Measurements from ENCODE around the gene UFSP2. TPM values are rescaled to one million over a fixed set of nuclear protein-coding genes. Genes with fewer than 3 reads are reported as not detected.

Gene UFSP2
- total and polyA plus RNA-seq, 2 experiments from 2014 or later, result 29.0 to 53.0 TPM

DNA sequence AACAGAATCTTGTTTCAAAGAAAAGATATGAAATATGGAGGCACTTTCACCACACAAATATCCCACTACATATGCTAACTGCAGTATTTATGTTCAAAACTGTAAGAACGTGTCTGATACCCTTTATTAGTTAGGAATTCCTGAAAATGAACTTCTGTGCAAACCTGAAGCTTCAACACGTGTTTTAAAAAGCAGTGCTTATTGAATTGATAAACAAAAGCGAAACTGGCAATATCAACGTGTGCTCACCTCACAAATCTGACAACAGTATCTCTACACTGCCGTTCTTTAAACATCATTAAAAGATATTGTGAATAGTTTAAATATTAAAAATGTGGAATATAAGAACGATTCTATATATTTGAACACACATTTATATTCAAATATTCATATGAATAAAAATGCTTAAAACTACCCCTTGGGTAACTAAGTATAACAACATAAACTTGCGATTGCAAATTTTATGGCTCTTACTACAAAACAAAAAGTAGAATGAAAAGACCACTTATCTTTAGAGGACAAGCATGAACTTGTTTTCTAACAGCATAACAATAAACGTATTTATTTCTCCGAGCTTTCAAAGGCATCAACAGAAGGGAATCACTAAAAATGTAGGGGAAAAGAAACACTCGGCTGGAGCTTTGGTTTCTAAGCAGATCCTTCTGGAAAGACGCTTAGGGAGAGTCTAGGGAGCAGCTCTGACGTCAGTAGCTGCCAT lies 30.4 kb downstream of the UFSP2 start, which contains the start of gene LRP2BP:
TSS of gene LRP2BP (minus strand) at position 687 of the 718 bp plus-strand sequence. CDS start 17,738 bp downstream, outside the sequence.
- H3K4me1 ChIP-seq (ENCODE audit: insufficient read depth), result no peaks in the 10 kb centered on the region; the same call in 1 of the 2 replicates
- peaks cover 11% of the 10 kb centered on the region for H3K4me1 Mint-ChIP-seq
- H3F3A ChIP-seq (replicated peaks; ENCODE audit: low read depth), result peaks cover 4% of the 10 kb centered on the region; the same call in 1 of the 2 replicates
- H3K9me3 Mint-ChIP-seq, result peaks cover 6% of the 10 kb centered on the region; the same call in 2 of the 3 replicates
- H3K27ac ChIP-seq (ENCODE audit: low read depth), result peak within 1 kb of the TSS; percentile 64; the same call in 1 of the 2 replicates
- peak within 1 kb of the TSS; percentile 83 for H3K4me3 Mint-ChIP-seq
- peak within 1 kb of the TSS; percentile 91 for H3K27ac Mint-ChIP-seq
- H3K36me3 Mint-ChIP-seq (ENCODE audit: low read depth), result 0 out of 3 replicates have a peak, but pooled peaks cover 4% of the 10 kb centered on the region
- H3K27me3 Mint-ChIP-seq (ENCODE audit: insufficient read depth, low read depth, poor library complexity), result peaks cover 5% of the 10 kb centered on the region
- no peaks in the 10 kb centered on the region for H4K20me1 ChIP-seq (replicated peaks; ENCODE audit: insufficient read depth)
- no peaks in the 10 kb centered on the region for H3K9me2 ChIP-seq (ENCODE audit: insufficient read depth)
- peak within 1 kb of the TSS; percentile 71 for H3K4me3 ChIP-seq
- no peaks in the 10 kb centered on the region for H3K79me2 ChIP-seq (replicated peaks; ENCODE audit: insufficient read depth)
- H2AFZ ChIP-seq, result peak within 1 kb of the TSS; percentile 88
- peaks cover 9% of the 10 kb centered on the region for H3K27me3 ChIP-seq (ENCODE audit: insufficient read depth)
- H3K4me2 ChIP-seq, result peak within 1 kb of the TSS; percentile 94
- ATAC-seq (no peak), DNase-seq (ENCODE audit: low spot score) (no peak)
- H3K36me3 ChIP-seq (ENCODE audit: insufficient read depth), result no peaks in the 10 kb centered on the region
- no peak for TF ChIP-seq STAT1 (IDR thresholded peaks at IDR 0.05; ENCODE audit: unreplicated experiment)
- 0 out of 2 replicates have a peak, but pooled peaks have one; percentile 2 for TF ChIP-seq ZNF331 (CRISPR knock-in tag; IDR thresholded peaks at IDR 0.05; ENCODE audit: low read depth)

DNA sequence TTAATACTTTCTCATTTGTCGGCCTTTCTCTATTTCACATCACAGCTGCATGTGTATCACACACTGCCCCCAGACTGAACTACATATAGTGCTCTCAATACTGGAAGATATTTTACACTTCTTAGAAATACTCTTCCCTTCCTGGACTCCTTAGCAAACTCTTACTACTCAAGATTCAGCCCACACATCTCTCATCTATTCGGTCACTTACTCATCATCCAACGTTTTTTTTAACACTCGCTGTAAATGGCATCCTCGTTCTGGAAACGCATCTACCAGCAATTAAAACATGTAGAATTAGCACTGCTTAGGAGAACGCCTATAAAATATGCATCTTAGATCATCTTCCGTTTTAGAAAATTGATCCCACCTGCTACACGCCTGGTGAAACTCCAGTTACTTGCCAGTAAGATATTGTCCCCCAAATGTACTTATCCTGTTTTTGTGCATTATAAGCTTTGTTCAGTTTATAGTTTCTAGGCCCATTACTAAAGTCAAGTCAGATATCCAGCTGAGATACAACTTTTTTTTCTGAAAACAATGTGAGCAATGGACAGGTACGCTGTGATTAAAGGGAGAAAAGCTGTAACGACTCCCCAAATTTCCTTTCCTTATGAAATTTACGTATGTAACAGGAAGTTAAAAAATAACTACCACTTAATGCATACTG lies 31.1 kb downstream of the UFSP2 start:
- peaks cover 11% of the 10 kb centered on the region for H3K4me1 Mint-ChIP-seq
- peaks cover 9% of the 10 kb centered on the region for H3K27me3 ChIP-seq (ENCODE audit: insufficient read depth)
- no peak overlapping the region for H3K27ac Mint-ChIP-seq
- H3K9me2 ChIP-seq (ENCODE audit: insufficient read depth), result no peaks in the 10 kb centered on the region
- ATAC-seq (no peak), DNase-seq (ENCODE audit: low spot score) (no peak)
- H3K36me3 Mint-ChIP-seq (ENCODE audit: low read depth), result no peaks in the 10 kb centered on the region
- no peaks in the 10 kb centered on the region; the same call in 1 of the 2 replicates for H3K4me1 ChIP-seq (ENCODE audit: insufficient read depth)
- H3K4me3 Mint-ChIP-seq, result 0 out of 3 replicates have a peak overlapping the region, but pooled peaks have one; percentile 2
- no peaks in the 10 kb centered on the region for H4K20me1 ChIP-seq (replicated peaks; ENCODE audit: insufficient read depth)
- no peaks in the 10 kb centered on the region for H3K36me3 ChIP-seq (ENCODE audit: insufficient read depth)
- H2AFZ ChIP-seq, result no peak overlapping the region
- no peak overlapping the region for H3K4me3 ChIP-seq
- H3F3A ChIP-seq (replicated peaks; ENCODE audit: low read depth), result peaks cover 4% of the 10 kb centered on the region; the same call in 1 of the 2 replicates
- H3K27me3 Mint-ChIP-seq (ENCODE audit: insufficient read depth, low read depth, poor library complexity), result peaks cover 5% of the 10 kb centered on the region
- H3K9me3 Mint-ChIP-seq, result peaks cover 6% of the 10 kb centered on the region; the same call in 2 of the 3 replicates
- H3K4me2 ChIP-seq, result no peak overlapping the region
- no peak overlapping the region for H3K27ac ChIP-seq (ENCODE audit: low read depth)
- no peaks in the 10 kb centered on the region for H3K79me2 ChIP-seq (replicated peaks; ENCODE audit: insufficient read depth)
- TF ChIP-seq EZH2phosphoT487 (IDR thresholded peaks at IDR 0.05; ENCODE audit: unreplicated experiment) (no peak), NANOG (IDR thresholded peaks at IDR 0.05; ENCODE audit: borderline replicate concordance) (no peak), ZNF331 (CRISPR knock-in tag; IDR thresholded peaks at IDR 0.05; ENCODE audit: low read depth) (no peak), ZNF114 (CRISPR knock-in tag; IDR thresholded peaks at IDR 0.05) (no peak)
- TF ChIP-seq, protein P1, sequence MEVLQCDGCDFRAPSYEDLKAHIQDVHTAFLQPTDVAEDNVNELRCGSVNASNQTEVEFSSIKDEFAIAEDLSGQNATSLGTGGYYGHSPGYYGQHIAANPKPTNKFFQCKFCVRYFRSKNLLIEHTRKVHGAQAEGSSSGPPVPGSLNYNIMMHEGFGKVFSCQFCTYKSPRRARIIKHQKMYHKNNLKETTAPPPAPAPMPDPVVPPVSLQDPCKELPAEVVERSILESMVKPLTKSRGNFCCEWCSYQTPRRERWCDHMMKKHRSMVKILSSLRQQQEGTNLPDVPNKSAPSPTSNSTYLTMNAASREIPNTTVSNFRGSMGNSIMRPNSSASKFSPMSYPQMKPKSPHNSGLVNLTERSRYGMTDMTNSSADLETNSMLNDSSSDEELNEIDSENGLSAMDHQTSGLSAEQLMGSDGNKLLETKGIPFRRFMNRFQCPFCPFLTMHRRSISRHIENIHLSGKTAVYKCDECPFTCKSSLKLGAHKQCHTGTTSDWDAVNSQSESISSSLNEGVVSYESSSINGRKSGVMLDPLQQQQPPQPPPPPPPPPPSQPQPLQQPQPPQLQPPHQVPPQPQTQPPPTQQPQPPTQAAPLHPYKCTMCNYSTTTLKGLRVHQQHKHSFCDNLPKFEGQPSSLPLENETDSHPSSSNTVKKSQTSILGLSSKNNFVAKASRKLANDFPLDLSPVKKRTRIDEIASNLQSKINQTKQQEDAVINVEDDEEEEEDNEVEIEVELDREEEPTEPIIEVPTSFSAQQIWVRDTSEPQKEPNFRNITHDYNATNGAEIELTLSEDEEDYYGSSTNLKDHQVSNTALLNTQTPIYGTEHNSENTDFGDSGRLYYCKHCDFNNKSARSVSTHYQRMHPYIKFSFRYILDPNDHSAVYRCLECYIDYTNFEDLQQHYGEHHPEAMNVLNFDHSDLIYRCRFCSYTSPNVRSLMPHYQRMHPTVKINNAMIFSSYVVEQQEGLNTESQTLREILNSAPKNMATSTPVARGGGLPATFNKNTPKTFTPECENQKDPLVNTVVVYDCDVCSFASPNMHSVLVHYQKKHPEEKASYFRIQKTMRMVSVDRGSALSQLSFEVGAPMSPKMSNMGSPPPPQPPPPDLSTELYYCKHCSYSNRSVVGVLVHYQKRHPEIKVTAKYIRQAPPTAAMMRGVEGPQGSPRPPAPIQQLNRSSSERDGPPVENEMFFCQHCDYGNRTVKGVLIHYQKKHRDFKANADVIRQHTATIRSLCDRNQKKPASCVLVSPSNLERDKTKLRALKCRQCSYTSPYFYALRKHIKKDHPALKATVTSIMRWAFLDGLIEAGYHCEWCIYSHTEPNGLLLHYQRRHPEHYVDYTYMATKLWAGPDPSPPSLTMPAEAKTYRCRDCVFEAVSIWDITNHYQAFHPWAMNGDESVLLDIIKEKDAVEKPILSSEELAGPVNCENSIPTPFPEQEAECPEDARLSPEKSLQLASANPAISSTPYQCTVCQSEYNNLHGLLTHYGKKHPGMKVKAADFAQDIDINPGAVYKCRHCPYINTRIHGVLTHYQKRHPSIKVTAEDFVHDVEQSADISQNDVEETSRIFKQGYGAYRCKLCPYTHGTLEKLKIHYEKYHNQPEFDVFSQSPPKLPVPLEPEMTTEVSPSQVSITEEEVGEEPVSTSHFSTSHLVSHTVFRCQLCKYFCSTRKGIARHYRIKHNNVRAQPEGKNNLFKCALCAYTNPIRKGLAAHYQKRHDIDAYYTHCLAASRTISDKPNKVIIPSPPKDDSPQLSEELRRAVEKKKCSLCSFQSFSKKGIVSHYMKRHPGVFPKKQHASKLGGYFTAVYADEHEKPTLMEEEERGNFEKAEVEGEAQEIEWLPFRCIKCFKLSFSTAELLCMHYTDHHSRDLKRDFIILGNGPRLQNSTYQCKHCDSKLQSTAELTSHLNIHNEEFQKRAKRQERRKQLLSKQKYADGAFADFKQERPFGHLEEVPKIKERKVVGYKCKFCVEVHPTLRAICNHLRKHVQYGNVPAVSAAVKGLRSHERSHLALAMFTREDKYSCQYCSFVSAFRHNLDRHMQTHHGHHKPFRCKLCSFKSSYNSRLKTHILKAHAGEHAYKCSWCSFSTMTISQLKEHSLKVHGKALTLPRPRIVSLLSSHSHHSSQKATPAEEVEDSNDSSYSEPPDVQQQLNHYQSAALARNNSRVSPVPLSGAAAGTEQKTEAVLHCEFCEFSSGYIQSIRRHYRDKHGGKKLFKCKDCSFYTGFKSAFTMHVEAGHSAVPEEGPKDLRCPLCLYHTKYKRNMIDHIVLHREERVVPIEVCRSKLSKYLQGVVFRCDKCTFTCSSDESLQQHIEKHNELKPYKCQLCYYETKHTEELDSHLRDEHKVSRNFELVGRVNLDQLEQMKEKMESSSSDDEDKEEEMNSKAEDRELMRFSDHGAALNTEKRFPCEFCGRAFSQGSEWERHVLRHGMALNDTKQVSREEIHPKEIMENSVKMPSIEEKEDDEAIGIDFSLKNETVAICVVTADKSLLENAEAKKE (CRISPR knock-in tag; IDR thresholded peaks at IDR 0.05), result no peak
- TF ChIP-seq, protein P2, sequence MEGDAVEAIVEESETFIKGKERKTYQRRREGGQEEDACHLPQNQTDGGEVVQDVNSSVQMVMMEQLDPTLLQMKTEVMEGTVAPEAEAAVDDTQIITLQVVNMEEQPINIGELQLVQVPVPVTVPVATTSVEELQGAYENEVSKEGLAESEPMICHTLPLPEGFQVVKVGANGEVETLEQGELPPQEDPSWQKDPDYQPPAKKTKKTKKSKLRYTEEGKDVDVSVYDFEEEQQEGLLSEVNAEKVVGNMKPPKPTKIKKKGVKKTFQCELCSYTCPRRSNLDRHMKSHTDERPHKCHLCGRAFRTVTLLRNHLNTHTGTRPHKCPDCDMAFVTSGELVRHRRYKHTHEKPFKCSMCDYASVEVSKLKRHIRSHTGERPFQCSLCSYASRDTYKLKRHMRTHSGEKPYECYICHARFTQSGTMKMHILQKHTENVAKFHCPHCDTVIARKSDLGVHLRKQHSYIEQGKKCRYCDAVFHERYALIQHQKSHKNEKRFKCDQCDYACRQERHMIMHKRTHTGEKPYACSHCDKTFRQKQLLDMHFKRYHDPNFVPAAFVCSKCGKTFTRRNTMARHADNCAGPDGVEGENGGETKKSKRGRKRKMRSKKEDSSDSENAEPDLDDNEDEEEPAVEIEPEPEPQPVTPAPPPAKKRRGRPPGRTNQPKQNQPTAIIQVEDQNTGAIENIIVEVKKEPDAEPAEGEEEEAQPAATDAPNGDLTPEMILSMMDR (conservative IDR thresholded peaks at IDR 0.05; ENCODE audit: low read depth in 2 of 2), result no peak
